ENCODE results near the gene SAV1. TPM values are rescaled to one million over a fixed set of nuclear protein-coding genes. Genes with fewer than 3 reads are reported as not detected.

The SAV1 gene
- total and polyA plus RNA-seq, 2 of the 13 experiments (the other 11 are each of a cell fraction or from before 2014, with no cell fraction given) = 7.3 to 8.2 TPM

DNA sequence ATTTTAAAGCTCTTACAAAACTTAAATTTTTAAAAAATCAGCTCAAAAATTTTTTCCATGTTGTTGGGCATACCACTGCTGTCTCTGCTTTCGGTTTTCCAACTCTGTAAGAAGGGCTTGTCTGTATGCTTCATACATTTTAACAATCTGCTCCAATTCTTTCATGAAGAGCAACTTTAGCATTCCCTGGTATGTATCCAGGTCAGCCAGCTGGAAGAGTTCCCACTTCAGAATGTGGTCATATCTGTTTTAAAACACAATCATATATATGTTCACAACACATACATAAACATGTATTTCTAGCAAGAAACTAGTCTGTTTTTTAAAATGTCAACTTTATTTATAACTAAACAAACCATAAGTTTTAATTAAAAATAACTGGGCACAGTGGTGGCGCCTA lies 33.0 kb downstream of the SAV1 start (continued):
- TF ChIP-seq, protein P1, sequence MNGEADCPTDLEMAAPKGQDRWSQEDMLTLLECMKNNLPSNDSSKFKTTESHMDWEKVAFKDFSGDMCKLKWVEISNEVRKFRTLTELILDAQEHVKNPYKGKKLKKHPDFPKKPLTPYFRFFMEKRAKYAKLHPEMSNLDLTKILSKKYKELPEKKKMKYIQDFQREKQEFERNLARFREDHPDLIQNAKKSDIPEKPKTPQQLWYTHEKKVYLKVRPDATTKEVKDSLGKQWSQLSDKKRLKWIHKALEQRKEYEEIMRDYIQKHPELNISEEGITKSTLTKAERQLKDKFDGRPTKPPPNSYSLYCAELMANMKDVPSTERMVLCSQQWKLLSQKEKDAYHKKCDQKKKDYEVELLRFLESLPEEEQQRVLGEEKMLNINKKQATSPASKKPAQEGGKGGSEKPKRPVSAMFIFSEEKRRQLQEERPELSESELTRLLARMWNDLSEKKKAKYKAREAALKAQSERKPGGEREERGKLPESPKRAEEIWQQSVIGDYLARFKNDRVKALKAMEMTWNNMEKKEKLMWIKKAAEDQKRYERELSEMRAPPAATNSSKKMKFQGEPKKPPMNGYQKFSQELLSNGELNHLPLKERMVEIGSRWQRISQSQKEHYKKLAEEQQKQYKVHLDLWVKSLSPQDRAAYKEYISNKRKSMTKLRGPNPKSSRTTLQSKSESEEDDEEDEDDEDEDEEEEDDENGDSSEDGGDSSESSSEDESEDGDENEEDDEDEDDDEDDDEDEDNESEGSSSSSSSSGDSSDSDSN (CRISPR knock-in tag; IDR thresholded peaks at IDR 0.05) = no peak

DNA sequence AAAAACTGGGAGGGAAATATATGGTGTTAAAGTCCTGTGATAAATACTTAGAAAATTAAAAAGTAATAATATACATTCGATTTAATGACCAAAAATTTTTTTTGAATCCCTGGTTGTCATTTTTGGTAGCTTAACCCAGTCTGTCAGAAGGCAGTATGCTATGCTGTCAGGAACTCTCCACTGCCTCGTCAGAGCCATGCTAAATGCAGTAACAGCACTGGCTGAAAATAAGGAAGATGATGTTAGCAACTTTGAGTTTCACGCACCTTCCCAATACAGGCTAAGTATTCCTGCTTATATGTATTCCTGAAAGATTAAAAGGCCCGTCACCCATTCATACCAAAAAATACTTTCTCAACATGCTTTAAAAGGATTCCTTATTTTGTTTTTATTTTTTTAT lies 34.2 kb downstream of the SAV1 start:
- 93% methylated on average over 4 of the region's 4 CpGs for WGBS (ENCODE audit: low lambda C conversion rate)
- POLR2A ChIA-PET = no interaction called here

More for the DNA sequence above, 34.2 kb downstream of the SAV1 start:
- no peaks in the 10 kb centered on the region for H3K27me3 ChIP-seq (ENCODE audit: control insufficient read depth in 1 of 2, insufficient read depth in 2 of 2, low read length in 2 of 2)
- no peak overlapping the region for H3K4me2 ChIP-seq (ENCODE audit: low read depth, low read length)
- DNase-seq (ENCODE audit: low spot score) (no peak), ATAC-seq (no peak), FAIRE-seq (no peak)
- intact Hi-C loops (cut with micrococcal nuclease; ENCODE audit: unreplicated experiment) (no loop called here), in situ Hi-C loops (cut with HindIII; ENCODE audit: extremely low pct_ligation_motif_present, low pct_unique_long_range_greater_than_20kb) (no loop called here)
- no peak overlapping the region for H3K27ac ChIP-seq (ENCODE audit: extremely low read length, insufficient read depth, low read length)
- H3K9me3 ChIP-seq (ENCODE audit: low read length) = no peaks in the 10 kb centered on the region
- no peak overlapping the region for H2AFZ ChIP-seq (ENCODE audit: low read length)
- no peaks in the 10 kb centered on the region for H3K79me2 ChIP-seq (ENCODE audit: insufficient read depth, low read length)
- CTCF ChIA-PET (ENCODE audit: low intra/inter-chr PET ratio, low total read pairs) = no interaction called here
- TF ChIP-seq, protein P2, sequence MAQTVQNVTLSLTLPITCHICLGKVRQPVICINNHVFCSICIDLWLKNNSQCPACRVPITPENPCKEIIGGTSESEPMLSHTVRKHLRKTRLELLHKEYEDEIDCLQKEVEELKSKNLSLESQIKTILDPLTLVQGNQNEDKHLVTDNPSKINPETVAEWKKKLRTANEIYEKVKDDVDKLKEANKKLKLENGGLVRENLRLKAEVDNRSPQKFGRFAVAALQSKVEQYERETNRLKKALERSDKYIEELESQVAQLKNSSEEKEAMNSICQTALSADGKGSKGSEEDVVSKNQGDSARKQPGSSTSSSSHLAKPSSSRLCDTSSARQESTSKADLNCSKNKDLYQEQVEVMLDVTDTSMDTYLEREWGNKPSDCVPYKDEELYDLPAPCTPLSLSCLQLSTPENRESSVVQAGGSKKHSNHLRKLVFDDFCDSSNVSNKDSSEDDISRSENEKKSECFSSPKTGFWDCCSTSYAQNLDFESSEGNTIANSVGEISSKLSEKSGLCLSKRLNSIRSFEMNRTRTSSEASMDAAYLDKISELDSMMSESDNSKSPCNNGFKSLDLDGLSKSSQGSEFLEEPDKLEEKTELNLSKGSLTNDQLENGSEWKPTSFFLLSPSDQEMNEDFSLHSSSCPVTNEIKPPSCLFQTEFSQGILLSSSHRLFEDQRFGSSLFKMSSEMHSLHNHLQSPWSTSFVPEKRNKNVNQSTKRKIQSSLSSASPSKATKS (CRISPR knock-in tag; IDR thresholded peaks at IDR 0.05) = no peak
- TF ChIP-seq SMARCC2 (IDR thresholded peaks at IDR 0.05) (no peak), ZNF510 (CRISPR knock-in tag; IDR thresholded peaks at IDR 0.05; ENCODE audit: low read depth) (no peak), ZBTB7B (CRISPR knock-in tag; IDR thresholded peaks at IDR 0.05) (no peak)
- peaks cover 0 to 3% of the 10 kb centered on the region in 2 experiments; a peak in 2 of 5 replicates for H3K36me3 ChIP-seq (replicated peaks in 1 of 2; ENCODE audit: control insufficient read depth in 1 of 2, insufficient read depth in 2 of 2, low read length in 2 of 2)
- no peaks in the 10 kb centered on the region for H4K20me1 ChIP-seq (ENCODE audit: insufficient read depth, low read length)
- no peak overlapping the region for H3K4me3 ChIP-seq (replicated peaks in 1 of 3; ENCODE audit: insufficient read depth in 1 of 3, low read depth in 2 of 3, low read length in 3 of 3)
- BruUV-seq (replicated peaks) = TSS peak; percentile 34
- H3K9ac ChIP-seq (ENCODE audit: insufficient read depth, low read depth, low read length) = no peak overlapping the region
- no peaks in the 10 kb centered on the region for H3K4me1 ChIP-seq (ENCODE audit: insufficient read depth, low read length)
